ENCODE data around the gene WDR17.
"Not testable (repeated sequence)": the region's sequence is repeated elsewhere in the genome, so short reads cannot be mapped to it uniquely, and the experiment has no call there.

DNA sequence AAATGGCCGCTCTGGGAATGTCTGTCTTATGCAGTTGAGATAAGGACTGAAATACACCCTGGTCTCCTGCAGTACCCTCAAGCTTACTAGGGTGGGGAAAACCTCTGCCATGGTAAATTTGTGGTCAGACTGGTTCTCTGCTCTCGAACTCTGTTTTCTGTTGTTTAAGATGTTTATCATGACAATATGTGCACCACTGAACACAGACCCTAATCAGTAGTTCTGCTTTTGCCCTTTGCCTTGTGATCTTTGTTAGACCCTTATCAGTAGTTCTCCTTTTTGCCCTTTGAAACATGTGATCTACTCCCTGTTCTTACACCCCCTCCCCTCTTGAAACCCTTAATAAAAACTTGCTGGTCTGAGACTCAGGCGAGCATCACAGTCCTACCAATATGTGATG, 146.7 kb downstream of the WDR17 start:
- TF ChIP-seq ATF3 (CRISPR knock-in tag; IDR thresholded peaks at IDR 0.05); MEF2D (CRISPR knock-in tag; IDR thresholded peaks at IDR 0.05); PHF21A (CRISPR knock-in tag; IDR thresholded peaks at IDR 0.05); POLR2A (IDR thresholded peaks at IDR 0.05; ENCODE audit: insufficient read depth in 1 of 2, low read depth in 2 of 2, low read length in 2 of 2); CTCF (CRISPR knock-in tag; IDR thresholded peaks at IDR 0.05); PPARG (CRISPR knock-in tag; conservative IDR thresholded peaks at IDR 0.05); ZSCAN29 (CRISPR knock-in tag; conservative IDR thresholded peaks at IDR 0.05); SRSF1 (optimal IDR thresholded peaks at IDR 0.05; ENCODE audit: low read depth, low read length); CEBPG (CRISPR knock-in tag; IDR thresholded peaks at IDR 0.05); ZNF792 (CRISPR knock-in tag; IDR thresholded peaks at IDR 0.05); MXI1 (IDR thresholded peaks at IDR 0.05; ENCODE audit: borderline replicate concordance, low read depth, low read length): not testable (repeated sequence)
- TF ChIP-seq, protein P1, sequence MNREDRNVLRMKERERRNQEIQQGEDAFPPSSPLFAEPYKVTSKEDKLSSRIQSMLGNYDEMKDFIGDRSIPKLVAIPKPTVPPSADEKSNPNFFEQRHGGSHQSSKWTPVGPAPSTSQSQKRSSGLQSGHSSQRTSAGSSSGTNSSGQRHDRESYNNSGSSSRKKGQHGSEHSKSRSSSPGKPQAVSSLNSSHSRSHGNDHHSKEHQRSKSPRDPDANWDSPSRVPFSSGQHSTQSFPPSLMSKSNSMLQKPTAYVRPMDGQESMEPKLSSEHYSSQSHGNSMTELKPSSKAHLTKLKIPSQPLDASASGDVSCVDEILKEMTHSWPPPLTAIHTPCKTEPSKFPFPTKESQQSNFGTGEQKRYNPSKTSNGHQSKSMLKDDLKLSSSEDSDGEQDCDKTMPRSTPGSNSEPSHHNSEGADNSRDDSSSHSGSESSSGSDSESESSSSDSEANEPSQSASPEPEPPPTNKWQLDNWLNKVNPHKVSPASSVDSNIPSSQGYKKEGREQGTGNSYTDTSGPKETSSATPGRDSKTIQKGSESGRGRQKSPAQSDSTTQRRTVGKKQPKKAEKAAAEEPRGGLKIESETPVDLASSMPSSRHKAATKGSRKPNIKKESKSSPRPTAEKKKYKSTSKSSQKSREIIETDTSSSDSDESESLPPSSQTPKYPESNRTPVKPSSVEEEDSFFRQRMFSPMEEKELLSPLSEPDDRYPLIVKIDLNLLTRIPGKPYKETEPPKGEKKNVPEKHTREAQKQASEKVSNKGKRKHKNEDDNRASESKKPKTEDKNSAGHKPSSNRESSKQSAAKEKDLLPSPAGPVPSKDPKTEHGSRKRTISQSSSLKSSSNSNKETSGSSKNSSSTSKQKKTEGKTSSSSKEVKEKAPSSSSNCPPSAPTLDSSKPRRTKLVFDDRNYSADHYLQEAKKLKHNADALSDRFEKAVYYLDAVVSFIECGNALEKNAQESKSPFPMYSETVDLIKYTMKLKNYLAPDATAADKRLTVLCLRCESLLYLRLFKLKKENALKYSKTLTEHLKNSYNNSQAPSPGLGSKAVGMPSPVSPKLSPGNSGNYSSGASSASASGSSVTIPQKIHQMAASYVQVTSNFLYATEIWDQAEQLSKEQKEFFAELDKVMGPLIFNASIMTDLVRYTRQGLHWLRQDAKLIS (CRISPR knock-in tag; IDR thresholded peaks at IDR 0.05): not testable (repeated sequence)
